Right lobe of liver (tissue), 6 donors: ENCODE measurements around the gene ZBTB32. TPM values are rescaled to one million over a fixed set of nuclear protein-coding genes. Genes with fewer than 3 reads are reported as not detected.
"Not testable (repeated sequence)": the region's sequence is repeated elsewhere in the genome, so short reads cannot be mapped to it uniquely, and the experiment has no call there.

Experiments
- ATAC-seq, 4 donors: fragments of 200-7000 bp; cut with Tn5 transposase; one replicate each; pipeline ENCODE4 v1.9.1; 2020; ENCODE audit warnings: mild to moderate bottlenecking in 4 of 4, moderate library complexity in 4 of 4
- DNase-seq, 3 donors: peaks; one replicate each; pipeline ENCODE4 v3.0.0-alpha.2; 2020
- H3K27ac ChIP-seq, 3 donors: fragments of 200-600 bp; one replicate each; pipeline ENCODE4 v1.8.0; 2022
- H3K27me3 ChIP-seq, 2 donors: fragments of 200-600 bp; one replicate each; pipeline ENCODE4 v1.8.0; 2022
- H3K36me3 ChIP-seq, 4 donors: fragments of 200-600 bp; sonication (generic) in 1 of 4; one replicate each; pipeline versions ENCODE4 v1.5.1 to v1.8.0; 2017 to 2022; ENCODE audit warnings: control low read depth in 1 of 4
- H3K4me1 ChIP-seq, 4 donors: fragments of 200-600 bp; sonication (generic) in 1 of 4; one replicate each; pipeline versions ENCODE4 v1.5.1 to v1.8.0; 2017 to 2022; ENCODE audit warnings: control low read depth in 1 of 4
- H3K4me3 ChIP-seq, 3 donors: fragments of 200-600 bp; one replicate each; pipeline ENCODE4 v1.8.0; 2022
- H3K9me3 ChIP-seq, 4 donors: fragments of 200-600 bp; sonication (generic) in 1 of 4; one replicate each; pipeline versions ENCODE4 v1.5.1 to v1.8.0; 2017 to 2022; ENCODE audit warnings: control low read depth in 1 of 4
- CTCF ChIP-seq, 4 donors: fragments of 200-600 bp in 3 of 4; fragments of 450-650 bp in 1 of 4; IDR thresholded peaks; one replicate each; pipeline versions ENCODE4 v1.5.1 to v1.8.0; 2016 to 2022; ENCODE audit warnings: antibody characterized with exemption in 4 of 4, mild to moderate bottlenecking in 2 of 4
- POLR2A ChIP-seq: fragments of 450-650 bp; IDR thresholded peaks from one replicate; pipeline ENCODE4 v1.6.1; 2017; ENCODE audit warnings: antibody characterized with exemption, mild to moderate bottlenecking
- WGBS: methylation state at CpG from one replicate; pipeline ENCODE4 v1.1.6; 2018; ENCODE audit warnings: low coverage, low lambda C conversion rate; ENCODE audit not compliant: insufficient coverage; ENCODE audit errors: missing lambda C conversion rate; 5-methylcytosine and 5-hydroxymethylcytosine counted together
- intact Hi-C, 2 donors: fragments of 100-400 bp; cut with DNase I; formaldehyde crosslinking; loops; one replicate each; pipeline versions ENCODE4 v1.11.2 to v1.14.1; 2022
- total RNA-seq, 6 experiments: library from RNA; depleted of rRNA in 2 of 6; stranded (reverse); fragments of >200 nt in 2 of 6; fragmentation: NEBNext Ultra II Directional in 3 of 6; extraction: Animal tissue kit (Norgen Biotek cat#: 25700) in 3 of 6; gene quantifications; one replicate each; pipeline versions ENCODE4 v1.1.0 to v1.2.4, GENCODE V29; 2016 to 2023
- donor health status: DM: no; HTN: yes; CAD: no.
- donor health status: DM: no; HTN: no; CAD: no.
- donor health status: DM: no; HTN: no; CAD: no.
- donor health status: DM: no; HTN: yes; CAD: no.
- donor health status: DM: no; HTN: yes; CAD: no.

ZBTB32 gene
- total RNA-seq, 6 experiments from 2014 or later = 0.15 TPM; not detected in 5

- DNase-seq = no peak
- 56% methylated on average over 2 of the region's 4 CpGs for WGBS
- Histone ChIP-seq H3K27me3 (no peaks in the 10 kb centered on the region), H3K36me3 (no peaks in the 10 kb centered on the region), H3K9me3 (no peaks in the 10 kb centered on the region), H3K27ac (no peak overlapping the region), H3K4me3 (no peak overlapping the region), H3K4me1 (no peaks in the 10 kb centered on the region)
- ATAC-seq = no peak
- no peak for TF ChIP-seq CTCF (IDR thresholded peaks at IDR 0.05)
- TF ChIP-seq POLR2A = no peak
- intact Hi-C loops = loop anchor here (10.0 kb wide), 2 partner anchors 135 to 145 kb away; no protein-coding TSS in a partner anchor
These were observed 14.5 kb upstream of the ZBTB32 start for GRCh38 chr19:35689836-35690235.

- not testable (repeated sequence) for H3K4me3 ChIP-seq, H3K36me3 ChIP-seq, ATAC-seq, H3K9me3 ChIP-seq, H3K27me3 ChIP-seq, DNase-seq, H3K4me1 ChIP-seq, H3K27ac ChIP-seq
- intact Hi-C loops = loop anchor here (10.0 kb wide), 2 partner anchors 134 to 144 kb away; no protein-coding TSS in a partner anchor
- WGBS = no CpG with 5 or more reads among the region's 37 CpGs
These were observed 13.3 kb upstream of the ZBTB32 start for GRCh38 chr19:35691106-35691505.

- no peak for ATAC-seq
- no peak for DNase-seq
- no peak for TF ChIP-seq CTCF (IDR thresholded peaks at IDR 0.05)
- TF ChIP-seq POLR2A = no peak
- no peak overlapping the region for H3K4me3 ChIP-seq
- 44% methylated on average over 5 of the region's 11 CpGs for WGBS
- no peak overlapping the region for H3K27ac ChIP-seq
- no peaks in the 10 kb centered on the region for H3K4me1 ChIP-seq
- no peaks in the 10 kb centered on the region for H3K9me3 ChIP-seq
- H3K27me3 ChIP-seq = no peaks in the 10 kb centered on the region
- no peaks in the 10 kb centered on the region for H3K36me3 ChIP-seq
- intact Hi-C loops = loop anchor here (10.0 kb wide), 2 partner anchors 133 to 143 kb away; no protein-coding TSS in a partner anchor
These were observed 12.3 kb upstream of the ZBTB32 start for GRCh38 chr19:35692010-35692409.

- Histone ChIP-seq H3K27me3 (no peaks in the 10 kb centered on the region), H3K4me1 (no peaks in the 10 kb centered on the region), H3K9me3 (no peaks in the 10 kb centered on the region), H3K27ac (no peak overlapping the region), H3K4me3 (no peak overlapping the region), H3K36me3 (no peaks in the 10 kb centered on the region)
- DNase-seq (no peak), ATAC-seq (peak in 2 of 4 donors; percentile 10 to 26)
- WGBS = 4% methylated on average over 7 of the region's 8 CpGs
- intact Hi-C loops = loop anchor here (10.0 kb wide), 2 partner anchors 131 to 141 kb away; no protein-coding TSS in a partner anchor
- TF ChIP-seq POLR2A (no peak), CTCF (IDR thresholded peaks at IDR 0.05) (no peak)
These were observed 10.9 kb upstream of the ZBTB32 start for GRCh38 chr19:35693422-35693821.

- DNase-seq (peak; percentile 84 to 87 (median 87)), ATAC-seq (peak; percentile 100)
- intact Hi-C loops = loop anchor here (10.0 kb wide), 2 partner anchors 131 to 141 kb away; no protein-coding TSS in a partner anchor
- no peak overlapping the region for H3K27ac ChIP-seq
- 20% methylated on average over 7 of the region's 8 CpGs for WGBS
- TF ChIP-seq POLR2A (no peak), CTCF (IDR thresholded peaks at IDR 0.05) (peak; percentile 95 to 99 (median 96))
- no peaks in the 10 kb centered on the region for H3K36me3 ChIP-seq
- no peak overlapping the region for H3K4me3 ChIP-seq
- no peaks in the 10 kb centered on the region for H3K27me3 ChIP-seq
- no peaks in the 10 kb centered on the region for H3K4me1 ChIP-seq
- H3K9me3 ChIP-seq = no peaks in the 10 kb centered on the region
These were observed 10.3 kb upstream of the ZBTB32 start for GRCh38 chr19:35693835-35694599.
